A549 (cell line): ENCODE measurements around the gene GKN1.

ENCODE experiments used
- E2F6 ChIP-seq: IDR thresholded peaks from 2 replicates; pipeline ENCODE4 v1.6.1; 2012; ENCODE audit warnings: low read depth, borderline replicate concordance
- MAFK ChIP-seq: fragments of 450-650 bp; IDR thresholded peaks from 2 replicates; pipeline ENCODE4 v1.6.1; 2014; ENCODE audit not compliant: partially characterized antibody

GRCh38 chr2:68971591-68972231 lies 2.7 kb upstream of the GKN1 start:
- TF ChIP-seq MAFK (peak; percentile 16), E2F6 (no peak)
